Ovary (tissue), 9 donors: ENCODE data around the gene RPS24. TPM values are rescaled to one million over a fixed set of nuclear protein-coding genes. Genes with fewer than 3 reads are reported as not detected.

Experiments
- DNase-seq, 5 donors: peaks; one replicate each; pipeline ENCODE4 v3.0.0-alpha.2; 2019 to 2020
- H3K27ac ChIP-seq, 2 donors: fragments of 200-600 bp; one replicate each; pipeline versions ENCODE4 v1.5.1 to v1.8.0; 2019 to 2022
- H3K27me3 ChIP-seq: fragments of 200-600 bp; one replicate; pipeline ENCODE4 v1.8.0; 2022
- H3K36me3 ChIP-seq: fragments of 200-600 bp; sonication (generic); one replicate; pipeline ENCODE4 v1.5.1; 2019
- H3K4me1 ChIP-seq: one replicate; pipeline ENCODE4 v1.8.1; 2013; ENCODE audit warnings: mild to moderate bottlenecking, moderate library complexity; ENCODE audit not compliant: insufficient read depth
- H3K4me3 ChIP-seq: fragments of 200-600 bp; sonication (generic); one replicate; pipeline ENCODE4 v1.5.1; 2017
- H3K9me3 ChIP-seq, 2 donors: fragments of 200-600 bp in 1 of 2; sonication (generic) in 1 of 2; one replicate each; pipeline versions ENCODE4 v1.5.1 to v1.8.1; 2013 to 2019; ENCODE audit warnings: mild to moderate bottlenecking in 1 of 2, moderate library complexity in 1 of 2
- EP300 ChIP-seq: sonication (generic); formaldehyde crosslinking; IDR thresholded peaks from one replicate; pipeline ENCODE4 v1.6.1; 2017; ENCODE audit warnings: antibody characterized with exemption
- POLR2A ChIP-seq: fragments of 450-650 bp; IDR thresholded peaks from one replicate; pipeline ENCODE4 v1.6.1; 2017; ENCODE audit warnings: antibody characterized with exemption, mild to moderate bottlenecking, moderate library complexity
- WGBS, 3 donors: extraction: QIAGEN DNeasy Blood & Tissue Kit in 1 of 3; methylation state at CpG; one replicate each; pipeline versions ENCODE4 v1.1.5 to v1.1.7; 2013 to 2017; 5-methylcytosine and 5-hydroxymethylcytosine counted together
- intact Hi-C, 4 donors: fragments of 100-400 bp; cut with DNase I; formaldehyde crosslinking; loops; one replicate each; pipeline versions ENCODE4 v1.11.0 to v1.15.1; 2022 to 2023
- polyA plus RNA-seq, 2 donors: library from polyadenylated mRNA; stranded (reverse); fragments of 200-250 nt in 1 of 2; fragments of 350-450 nt in 1 of 2; fragmentation: Illumina TruSeq in 1 of 2; extraction: RNeasy Lipid Tissue Mini Kit (QIAGEN cat#74804) in 1 of 2; gene quantifications; one replicate each; pipeline ENCODE4 v1.2.3, GENCODE V29; 2013 to 2014
- total RNA-seq, 7 donors: library from RNA; depleted of rRNA in 2 of 7; stranded (reverse); fragments of >200 nt in 2 of 7; fragmentation: NEBNext Ultra II Directional in 3 of 7; extraction: Animal tissue kit (Norgen Biotek cat#: 25700) in 3 of 7; gene quantifications; one replicate each; pipeline versions ENCODE4 v1.1.0 to v1.2.4, GENCODE V29; 2016 to 2023
- TF ChIP-seq, protein P1 (sequence below), 3 donors: fragments of 450-650 bp in 2 of 3; fragments of 200-600 bp in 1 of 3; IDR thresholded peaks; one replicate each; pipeline versions ENCODE4 v1.5.1 to v1.8.0; 2016 to 2022; ENCODE audit warnings: antibody characterized with exemption in 3 of 3, mild to moderate bottlenecking in 1 of 3
- donor health status: DM: no; HTN: no; CAD: no; lungs with moderate emphysema.
- donor health status: DM: no; HTN: no; CAD: no.
- donor health status: Bipolar disorder and iron deficiency.
- donor health status: DM: yes; HTN: yes; CAD: no.
- donor health status: DM: no; HTN: no; CAD: no.
- donor health status: DM: yes; HTN: yes; CAD: no.

The RPS24 gene
- total and polyA plus RNA-seq, 9 donors, result 2,773 to 9,785 (median 4,074) TPM

DNA sequence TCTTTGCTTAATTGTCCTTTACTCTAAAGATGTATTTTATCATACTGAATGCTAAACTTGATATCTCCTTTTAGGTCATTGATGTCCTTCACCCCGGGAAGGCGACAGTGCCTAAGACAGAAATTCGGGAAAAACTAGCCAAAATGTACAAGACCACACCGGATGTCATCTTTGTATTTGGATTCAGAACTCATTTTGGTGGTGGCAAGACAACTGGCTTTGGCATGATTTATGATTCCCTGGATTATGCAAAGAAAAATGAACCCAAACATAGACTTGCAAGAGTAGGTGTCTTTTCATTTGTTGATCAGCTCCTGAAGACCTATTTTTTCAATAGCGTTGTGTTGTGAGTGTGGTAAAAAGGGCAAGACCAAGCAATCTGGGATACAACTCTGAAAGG, 1.8 kb downstream of the RPS24 start:
- WGBS, 3 donors, result 59 to 82% (median 70%) methylated on average over 5 of the region's 5 CpGs
- Histone ChIP-seq H3K36me3 (no peaks in the 10 kb centered on the region), H3K9me3 (no peaks in the 10 kb centered on the region), H3K4me1 (peaks cover 9% of the 10 kb centered on the region), H3K4me3 (no peak overlapping the region), H3K27ac (no peak overlapping the region), H3K27me3 (no peaks in the 10 kb centered on the region)
- TF ChIP-seq POLR2A (no peak), EP300 (no peak)
- TF ChIP-seq, protein P1, sequence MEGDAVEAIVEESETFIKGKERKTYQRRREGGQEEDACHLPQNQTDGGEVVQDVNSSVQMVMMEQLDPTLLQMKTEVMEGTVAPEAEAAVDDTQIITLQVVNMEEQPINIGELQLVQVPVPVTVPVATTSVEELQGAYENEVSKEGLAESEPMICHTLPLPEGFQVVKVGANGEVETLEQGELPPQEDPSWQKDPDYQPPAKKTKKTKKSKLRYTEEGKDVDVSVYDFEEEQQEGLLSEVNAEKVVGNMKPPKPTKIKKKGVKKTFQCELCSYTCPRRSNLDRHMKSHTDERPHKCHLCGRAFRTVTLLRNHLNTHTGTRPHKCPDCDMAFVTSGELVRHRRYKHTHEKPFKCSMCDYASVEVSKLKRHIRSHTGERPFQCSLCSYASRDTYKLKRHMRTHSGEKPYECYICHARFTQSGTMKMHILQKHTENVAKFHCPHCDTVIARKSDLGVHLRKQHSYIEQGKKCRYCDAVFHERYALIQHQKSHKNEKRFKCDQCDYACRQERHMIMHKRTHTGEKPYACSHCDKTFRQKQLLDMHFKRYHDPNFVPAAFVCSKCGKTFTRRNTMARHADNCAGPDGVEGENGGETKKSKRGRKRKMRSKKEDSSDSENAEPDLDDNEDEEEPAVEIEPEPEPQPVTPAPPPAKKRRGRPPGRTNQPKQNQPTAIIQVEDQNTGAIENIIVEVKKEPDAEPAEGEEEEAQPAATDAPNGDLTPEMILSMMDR (IDR thresholded peaks at IDR 0.05), result no peak
- intact Hi-C loops, result no loop called here
- no peak for DNase-seq

DNA sequence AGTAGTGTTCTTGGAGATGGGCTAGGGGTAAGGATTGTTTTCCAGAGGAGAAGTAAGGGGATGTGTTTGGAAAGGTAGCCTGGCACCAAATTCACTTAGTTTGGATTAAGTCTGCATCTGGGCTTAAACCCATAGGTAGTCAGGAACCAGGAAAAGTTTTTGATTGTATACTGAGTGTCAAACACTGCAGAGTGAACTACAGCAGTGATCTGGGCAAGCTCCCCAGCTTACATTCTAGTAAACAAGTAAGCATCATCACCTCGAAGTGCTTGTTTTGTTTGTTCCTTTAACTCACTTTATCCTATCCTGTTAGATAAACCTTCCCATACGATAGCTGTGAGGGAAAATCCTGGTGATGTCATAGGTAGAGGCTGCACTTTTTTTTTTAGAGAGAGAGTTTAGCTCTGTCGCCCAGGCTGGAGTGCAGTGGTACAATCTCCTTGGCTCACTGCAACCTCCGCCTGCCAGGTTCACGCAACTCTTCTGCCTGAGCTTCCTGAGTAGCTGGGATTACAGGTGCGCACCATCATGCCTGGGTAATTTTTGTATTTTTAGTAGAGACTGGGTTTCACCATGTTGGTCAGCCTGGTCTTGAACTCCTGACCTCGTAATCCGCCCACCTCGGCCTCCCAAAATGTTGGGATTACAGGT, 2.4 kb downstream of the RPS24 start:
- intact Hi-C loops, result no loop called here
- Histone ChIP-seq H3K9me3 (no peaks in the 10 kb centered on the region), H3K27ac (no peak overlapping the region), H3K4me1 (peaks cover 9% of the 10 kb centered on the region), H3K4me3 (no peak overlapping the region), H3K27me3 (no peaks in the 10 kb centered on the region), H3K36me3 (no peaks in the 10 kb centered on the region)
- TF ChIP-seq POLR2A, result no peak
- WGBS, 3 donors, result 67 to 80% (median 69%) methylated on average over 9 of the region's 9 CpGs
- DNase-seq, result no peak

DNA sequence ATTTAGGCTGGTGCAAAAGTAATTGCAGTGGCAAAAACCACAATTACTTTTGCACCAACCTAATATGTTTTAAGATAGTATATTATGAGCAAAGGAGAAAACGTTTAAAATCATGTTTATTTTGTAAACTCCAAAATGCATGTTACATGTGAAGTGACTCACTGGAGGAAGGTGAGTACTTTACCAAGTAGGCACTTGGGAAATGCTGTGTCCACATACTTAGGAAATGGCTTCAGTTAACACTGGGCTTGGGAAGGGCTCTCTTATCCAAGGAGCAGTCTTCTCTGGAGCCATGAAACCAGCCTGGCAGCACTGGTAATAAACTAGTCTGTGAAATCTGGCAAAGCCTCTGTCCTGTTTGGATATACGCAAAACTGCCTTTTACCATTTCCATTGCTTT, 4.4 kb downstream of the RPS24 start:
- no peaks in the 10 kb centered on the region for H3K27me3 ChIP-seq
- 55 to 59% (median 56%) methylated on average over 2 of the region's 2 CpGs for WGBS, 3 donors
- H3K27ac ChIP-seq, result no peak overlapping the region
- H3K9me3 ChIP-seq, result no peaks in the 10 kb centered on the region
- H3K36me3 ChIP-seq, result no peaks in the 10 kb centered on the region
- intact Hi-C loops, result no loop called here
- TF ChIP-seq, protein P1 (IDR thresholded peaks at IDR 0.05), result no peak
- peaks cover 9% of the 10 kb centered on the region for H3K4me1 ChIP-seq
- no peak overlapping the region for H3K4me3 ChIP-seq
- no peak for DNase-seq

DNA sequence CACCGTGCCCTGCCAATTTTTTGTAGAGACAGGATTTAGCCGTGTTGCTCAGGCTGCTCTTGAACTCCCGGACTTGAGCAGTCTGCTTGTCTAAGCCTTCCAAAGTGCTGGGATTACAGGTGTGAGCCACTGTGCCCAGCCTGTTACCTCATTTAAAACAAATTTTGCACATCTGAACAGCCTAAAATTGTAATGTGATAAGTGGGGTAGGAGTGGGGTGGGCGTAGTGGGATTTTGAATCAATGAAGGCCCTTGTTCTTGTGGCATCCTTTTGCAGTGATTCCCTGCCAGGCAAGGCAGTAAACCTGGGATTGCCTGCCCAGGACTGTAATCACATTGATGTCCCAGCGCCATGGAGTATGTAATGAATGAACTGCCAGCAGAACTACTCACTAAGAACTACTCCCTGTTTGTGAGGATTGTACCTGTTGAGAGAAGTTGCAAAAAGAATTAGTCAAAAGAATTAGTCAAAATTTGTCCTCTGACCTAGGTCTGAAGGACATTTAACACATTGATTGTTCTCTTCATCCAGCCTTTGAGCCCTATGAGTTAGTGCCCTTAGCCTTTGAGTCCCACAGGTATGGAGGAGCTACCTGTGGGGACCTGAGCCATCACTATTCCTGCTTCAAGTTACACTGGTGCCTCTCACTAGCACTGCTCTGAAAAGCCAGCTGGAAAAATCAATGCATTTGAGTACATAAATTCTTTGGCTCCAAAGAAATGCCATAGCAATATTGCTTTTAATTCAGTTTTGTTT, 5.3 kb downstream of the RPS24 start:
- TF ChIP-seq EP300 (no peak), POLR2A (no peak)
- Histone ChIP-seq H3K27ac (no peak overlapping the region), H3K36me3 (no peaks in the 10 kb centered on the region), H3K4me1 (peaks cover 9% of the 10 kb centered on the region), H3K27me3 (no peaks in the 10 kb centered on the region), H3K9me3 (no peaks in the 10 kb centered on the region), H3K4me3 (no peak overlapping the region)
- intact Hi-C loops, result no loop called here
- no peak for DNase-seq
- 71 to 84% (median 84%) methylated on average over 5 of the region's 5 CpGs for WGBS, 3 donors

DNA sequence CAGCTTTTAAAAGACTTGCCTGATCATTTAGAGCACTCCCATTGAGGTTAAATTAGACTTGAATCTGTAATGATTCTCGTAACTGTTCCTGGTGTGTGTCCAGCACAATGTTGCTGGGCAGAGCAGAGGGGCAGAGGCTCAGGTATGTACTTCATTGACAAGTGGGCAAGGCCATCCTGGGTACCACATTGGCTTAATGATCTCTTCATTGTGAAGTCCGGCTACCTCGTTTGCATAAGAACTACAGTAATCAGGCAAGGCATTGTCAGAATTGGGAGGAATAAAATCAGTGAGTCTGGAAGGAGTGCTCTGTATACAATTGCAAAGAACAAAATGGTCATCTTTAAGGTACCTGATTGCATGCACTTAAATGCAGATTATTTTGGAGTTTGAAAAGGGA, 6.1 kb downstream of the RPS24 start:
- Histone ChIP-seq H3K36me3 (no peaks in the 10 kb centered on the region), H3K27me3 (no peaks in the 10 kb centered on the region), H3K9me3 (no peaks in the 10 kb centered on the region), H3K4me3 (no peak overlapping the region), H3K4me1 (peaks cover 8% of the 10 kb centered on the region), H3K27ac (no peak overlapping the region)
- intact Hi-C loops, result loop anchor here in 1 of 4 donors (10.0 kb wide), 1 partner anchor 1025 kb away; the partner anchor contains the start of gene ZMIZ1
- 68 to 74% (median 74%) methylated on average over 3 of the region's 3 CpGs for WGBS, 3 donors
- DNase-seq, result no peak
- TF ChIP-seq EP300, result no peak
- no peak for TF ChIP-seq POLR2A
- TF ChIP-seq, protein P1 (IDR thresholded peaks at IDR 0.05), result no peak
